HCT116 (cell line): ENCODE results near the gene PRKCQ.

Source experiments
- ATF3 ChIP-seq: IDR thresholded peaks from 2 replicates; pipeline ENCODE4 v1.6.1; 2012
- CEBPB ChIP-seq: IDR thresholded peaks from 2 replicates; pipeline ENCODE4 v1.6.1; 2012; ENCODE audit warnings: low read depth
- ELF1 ChIP-seq: IDR thresholded peaks from 2 replicates; pipeline ENCODE4 v1.6.1; 2012; ENCODE audit warnings: low read depth, borderline replicate concordance
- POLR2A ChIP-seq: IDR thresholded peaks from 2 replicates; pipeline ENCODE4 v1.7.0; 2011; ENCODE audit warnings: borderline replicate concordance; ENCODE audit not compliant: insufficient read depth, insufficient read length; ENCODE audit errors: extremely low read depth
- POLR2AphosphoS5 ChIP-seq: IDR thresholded peaks from 2 replicates; pipeline ENCODE4 v1.6.1; 2011; ENCODE audit warnings: mild to moderate bottlenecking, low read depth, low read length, moderate library complexity
- SIN3A ChIP-seq: IDR thresholded peaks from 2 replicates; pipeline ENCODE4 v1.6.1; 2012; ENCODE audit warnings: low read depth
- SP1 ChIP-seq: IDR thresholded peaks from 2 replicates; pipeline ENCODE4 v1.6.1; 2012; ENCODE audit warnings: low read depth
- YY1 ChIP-seq: IDR thresholded peaks from 2 replicates; pipeline ENCODE4 v1.6.1; 2011; ENCODE audit warnings: low read length, low read depth, moderate library complexity, mild to moderate bottlenecking; ENCODE audit not compliant: insufficient replicate concordance; ENCODE audit errors: extremely low read depth
- TF ChIP-seq, protein P1 (sequence below), 3 experiments: fragments of 200-600 bp in 1 of 3; sonication (generic) in 1 of 3; IDR thresholded peaks in 2 of 3; conservative IDR thresholded peaks in 1 of 3; 2 replicates each; pipeline ENCODE4 v1.5.1; 2012 to 2017; ENCODE audit warnings: low read depth in 2 of 3, low read length in 2 of 3, antibody characterized with exemption in 1 of 3, borderline replicate concordance in 1 of 3, control low read depth in 1 of 3, mild to moderate bottlenecking in 1 of 3, mixed read lengths in 1 of 3, mixed run types in 1 of 3, moderate library complexity in 1 of 3; ENCODE audit not compliant: insufficient read depth in 1 of 3
- TF ChIP-seq, protein P2 (sequence below): IDR thresholded peaks from 2 replicates; pipeline ENCODE4 v1.6.1; 2012; ENCODE audit warnings: low read depth
- TF ChIP-seq, protein P3 (sequence below): IDR thresholded peaks from 2 replicates; pipeline ENCODE4 v1.6.1; 2012
- TF ChIP-seq, protein P4 (sequence below): IDR thresholded peaks from 2 replicates; pipeline ENCODE4 v1.6.1; 2011; ENCODE audit warnings: mild to moderate bottlenecking, low read length, moderate library complexity; ENCODE audit not compliant: insufficient replicate concordance; ENCODE audit errors: extremely low read depth

DNA sequence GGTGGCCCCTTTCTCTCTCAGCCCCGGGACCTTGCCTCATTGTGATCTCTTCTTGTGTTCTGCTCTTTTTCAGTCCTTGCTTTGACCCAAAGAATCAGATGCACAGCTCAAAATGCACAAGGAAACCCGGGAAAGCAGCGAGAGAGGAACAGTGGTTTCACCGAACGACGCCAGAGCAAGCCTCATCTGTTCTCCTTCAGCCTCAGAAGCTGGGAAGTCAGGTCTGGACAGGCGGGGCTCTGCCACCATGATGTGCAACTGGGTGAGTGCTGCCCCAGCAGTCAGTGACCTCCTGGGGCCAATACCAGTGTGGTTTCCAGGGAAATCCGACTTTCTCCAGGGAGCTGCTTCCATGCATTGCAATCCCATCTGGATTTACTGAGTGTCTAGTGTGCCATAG lies 133.4 kb downstream of the PRKCQ start:
- TF ChIP-seq POLR2AphosphoS5: no peak
- TF ChIP-seq, protein P1, sequence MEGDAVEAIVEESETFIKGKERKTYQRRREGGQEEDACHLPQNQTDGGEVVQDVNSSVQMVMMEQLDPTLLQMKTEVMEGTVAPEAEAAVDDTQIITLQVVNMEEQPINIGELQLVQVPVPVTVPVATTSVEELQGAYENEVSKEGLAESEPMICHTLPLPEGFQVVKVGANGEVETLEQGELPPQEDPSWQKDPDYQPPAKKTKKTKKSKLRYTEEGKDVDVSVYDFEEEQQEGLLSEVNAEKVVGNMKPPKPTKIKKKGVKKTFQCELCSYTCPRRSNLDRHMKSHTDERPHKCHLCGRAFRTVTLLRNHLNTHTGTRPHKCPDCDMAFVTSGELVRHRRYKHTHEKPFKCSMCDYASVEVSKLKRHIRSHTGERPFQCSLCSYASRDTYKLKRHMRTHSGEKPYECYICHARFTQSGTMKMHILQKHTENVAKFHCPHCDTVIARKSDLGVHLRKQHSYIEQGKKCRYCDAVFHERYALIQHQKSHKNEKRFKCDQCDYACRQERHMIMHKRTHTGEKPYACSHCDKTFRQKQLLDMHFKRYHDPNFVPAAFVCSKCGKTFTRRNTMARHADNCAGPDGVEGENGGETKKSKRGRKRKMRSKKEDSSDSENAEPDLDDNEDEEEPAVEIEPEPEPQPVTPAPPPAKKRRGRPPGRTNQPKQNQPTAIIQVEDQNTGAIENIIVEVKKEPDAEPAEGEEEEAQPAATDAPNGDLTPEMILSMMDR (IDR thresholded peaks at IDR 0.05 in 2 of 3, conservative IDR thresholded peaks at IDR 0.05 in 1 of 3; ENCODE audit: borderline replicate concordance in 1 of 3, insufficient read depth in 1 of 3, low read depth in 2 of 3, low read length in 2 of 3): no peak
- TF ChIP-seq ATF3: no peak
- TF ChIP-seq POLR2A: no peak
- TF ChIP-seq ELF1: no peak
- no peak for TF ChIP-seq CEBPB
- no peak for TF ChIP-seq SIN3A
- TF ChIP-seq, protein P2, sequence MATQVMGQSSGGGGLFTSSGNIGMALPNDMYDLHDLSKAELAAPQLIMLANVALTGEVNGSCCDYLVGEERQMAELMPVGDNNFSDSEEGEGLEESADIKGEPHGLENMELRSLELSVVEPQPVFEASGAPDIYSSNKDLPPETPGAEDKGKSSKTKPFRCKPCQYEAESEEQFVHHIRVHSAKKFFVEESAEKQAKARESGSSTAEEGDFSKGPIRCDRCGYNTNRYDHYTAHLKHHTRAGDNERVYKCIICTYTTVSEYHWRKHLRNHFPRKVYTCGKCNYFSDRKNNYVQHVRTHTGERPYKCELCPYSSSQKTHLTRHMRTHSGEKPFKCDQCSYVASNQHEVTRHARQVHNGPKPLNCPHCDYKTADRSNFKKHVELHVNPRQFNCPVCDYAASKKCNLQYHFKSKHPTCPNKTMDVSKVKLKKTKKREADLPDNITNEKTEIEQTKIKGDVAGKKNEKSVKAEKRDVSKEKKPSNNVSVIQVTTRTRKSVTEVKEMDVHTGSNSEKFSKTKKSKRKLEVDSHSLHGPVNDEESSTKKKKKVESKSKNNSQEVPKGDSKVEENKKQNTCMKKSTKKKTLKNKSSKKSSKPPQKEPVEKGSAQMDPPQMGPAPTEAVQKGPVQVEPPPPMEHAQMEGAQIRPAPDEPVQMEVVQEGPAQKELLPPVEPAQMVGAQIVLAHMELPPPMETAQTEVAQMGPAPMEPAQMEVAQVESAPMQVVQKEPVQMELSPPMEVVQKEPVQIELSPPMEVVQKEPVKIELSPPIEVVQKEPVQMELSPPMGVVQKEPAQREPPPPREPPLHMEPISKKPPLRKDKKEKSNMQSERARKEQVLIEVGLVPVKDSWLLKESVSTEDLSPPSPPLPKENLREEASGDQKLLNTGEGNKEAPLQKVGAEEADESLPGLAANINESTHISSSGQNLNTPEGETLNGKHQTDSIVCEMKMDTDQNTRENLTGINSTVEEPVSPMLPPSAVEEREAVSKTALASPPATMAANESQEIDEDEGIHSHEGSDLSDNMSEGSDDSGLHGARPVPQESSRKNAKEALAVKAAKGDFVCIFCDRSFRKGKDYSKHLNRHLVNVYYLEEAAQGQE: no peak
- no peak for TF ChIP-seq YY1
- TF ChIP-seq, protein P3, sequence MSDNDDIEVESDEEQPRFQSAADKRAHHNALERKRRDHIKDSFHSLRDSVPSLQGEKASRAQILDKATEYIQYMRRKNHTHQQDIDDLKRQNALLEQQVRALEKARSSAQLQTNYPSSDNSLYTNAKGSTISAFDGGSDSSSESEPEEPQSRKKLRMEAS: no peak
- no peak for TF ChIP-seq SP1
- TF ChIP-seq, protein P4, sequence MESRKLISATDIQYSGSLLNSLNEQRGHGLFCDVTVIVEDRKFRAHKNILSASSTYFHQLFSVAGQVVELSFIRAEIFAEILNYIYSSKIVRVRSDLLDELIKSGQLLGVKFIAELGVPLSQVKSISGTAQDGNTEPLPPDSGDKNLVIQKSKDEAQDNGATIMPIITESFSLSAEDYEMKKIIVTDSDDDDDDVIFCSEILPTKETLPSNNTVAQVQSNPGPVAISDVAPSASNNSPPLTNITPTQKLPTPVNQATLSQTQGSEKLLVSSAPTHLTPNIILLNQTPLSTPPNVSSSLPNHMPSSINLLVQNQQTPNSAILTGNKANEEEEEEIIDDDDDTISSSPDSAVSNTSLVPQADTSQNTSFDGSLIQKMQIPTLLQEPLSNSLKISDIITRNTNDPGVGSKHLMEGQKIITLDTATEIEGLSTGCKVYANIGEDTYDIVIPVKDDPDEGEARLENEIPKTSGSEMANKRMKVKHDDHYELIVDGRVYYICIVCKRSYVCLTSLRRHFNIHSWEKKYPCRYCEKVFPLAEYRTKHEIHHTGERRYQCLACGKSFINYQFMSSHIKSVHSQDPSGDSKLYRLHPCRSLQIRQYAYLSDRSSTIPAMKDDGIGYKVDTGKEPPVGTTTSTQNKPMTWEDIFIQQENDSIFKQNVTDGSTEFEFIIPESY: no peak
